GM12891 (cell line): Measurements from ENCODE around the gene BTF3.

Experiments
- POLR2A ChIP-seq: IDR thresholded peaks from 2 replicates; pipeline ENCODE4 v1.6.1; 2011; ENCODE audit warnings: low read depth, low read length, control low read depth
- POLR2AphosphoS5 ChIP-seq: IDR thresholded peaks from 2 replicates; pipeline ENCODE4 v1.6.1; 2011; ENCODE audit warnings: low read depth, low read length, control low read depth
- SPI1 ChIP-seq: IDR thresholded peaks from 2 replicates; pipeline ENCODE4 v1.6.1; 2011; ENCODE audit warnings: low read depth, low read length, control low read depth
- TAF1 ChIP-seq: IDR thresholded peaks from 2 replicates; pipeline ENCODE4 v1.6.1; 2011; ENCODE audit warnings: low read depth, low read length, control low read depth

- TF ChIP-seq POLR2A: no peak
- no peak for TF ChIP-seq SPI1
- TF ChIP-seq POLR2AphosphoS5: no peak
- TF ChIP-seq TAF1: no peak
Observed at GRCh38 chr5:73522989-73523388, 24.7 kb downstream of the BTF3 start.
